Neural progenitor cell (in vitro differentiated cells): Measurements from ENCODE around the gene DAZ3. TPM values are rescaled to one million over a fixed set of nuclear protein-coding genes. Genes with fewer than 3 reads are reported as not detected.
"Not testable (repeated sequence)": the region's sequence is repeated elsewhere in the genome, so short reads cannot be mapped to it uniquely, and the experiment has no call there.

Source experiments
- DNase-seq: peaks from one replicate; pipeline ENCODE4 v3.0.0-alpha.2; 2016; ENCODE audit warnings: low spot score
- H2AFZ ChIP-seq: fragments of 200-600 bp; sonication (generic); replicated peaks from 2 replicates; pipeline ENCODE4 v1.6.1; 2016; ENCODE audit warnings: antibody characterized with exemption
- H3F3A ChIP-seq: fragments of 200-600 bp; sonication (generic); 2 replicates; pipeline ENCODE4 v1.6.1; 2016; ENCODE audit warnings: antibody characterized with exemption, low read depth
- H3K27ac ChIP-seq: fragments of 200-600 bp; sonication (generic); 2 replicates; pipeline ENCODE4 v1.5.1; 2016; ENCODE audit warnings: mild to moderate bottlenecking
- H3K27me3 ChIP-seq: fragments of 200-600 bp; sonication (generic); 2 replicates; pipeline ENCODE4 v1.6.1; 2016; ENCODE audit warnings: mild to moderate bottlenecking, moderate library complexity
- H3K36me3 ChIP-seq: fragments of 200-600 bp; sonication (generic); 2 replicates; pipeline ENCODE4 v1.5.1; 2016
- H3K4me1 ChIP-seq: fragments of 200-600 bp; sonication (generic); 2 replicates; pipeline ENCODE4 v1.6.1; 2016; ENCODE audit warnings: mixed run types
- H3K4me2 ChIP-seq: fragments of 200-600 bp; sonication (generic); 2 replicates; pipeline ENCODE4 v1.6.1; 2016
- H3K4me3 ChIP-seq: fragments of 200-600 bp; sonication (generic); 2 replicates; pipeline ENCODE4 v1.5.1; 2016
- H3K79me2 ChIP-seq: fragments of 200-600 bp; sonication (generic); 2 replicates; pipeline ENCODE4 v1.6.1; 2016; ENCODE audit warnings: low read depth
- H3K9ac ChIP-seq: fragments of 200-600 bp; sonication (generic); 2 replicates; pipeline ENCODE4 v1.6.1; 2016
- H3K9me3 ChIP-seq: fragments of 200-600 bp; sonication (generic); 2 replicates; pipeline ENCODE4 v1.5.1; 2016; ENCODE audit warnings: low read depth
- H4K20me1 ChIP-seq: fragments of 200-600 bp; sonication (generic); 2 replicates; pipeline ENCODE4 v1.6.1; 2016; ENCODE audit warnings: low read depth
- H3K27ac Mint-ChIP-seq: 3 replicates; pipeline ENCODE4 v1.8.0; 2021; ENCODE audit warnings: mixed read lengths
- H3K27me3 Mint-ChIP-seq: 2 replicates; pipeline ENCODE4 v1.8.0; 2022; ENCODE audit warnings: low read depth, mild to moderate bottlenecking, inconsistent platforms, moderate library complexity, mixed read lengths; ENCODE audit not compliant: insufficient read depth
- H3K36me3 Mint-ChIP-seq: 3 replicates; pipeline ENCODE4 v1.8.0; 2021; ENCODE audit warnings: mixed read lengths
- H3K4me1 Mint-ChIP-seq: 3 replicates; pipeline ENCODE4 v1.8.0; 2021; ENCODE audit warnings: mixed read lengths
- H3K4me3 Mint-ChIP-seq: 3 replicates; pipeline ENCODE4 v1.8.0; 2021; ENCODE audit warnings: mild to moderate bottlenecking, moderate library complexity, mixed read lengths
- H3K9me3 Mint-ChIP-seq: 3 replicates; pipeline ENCODE4 v1.8.0; 2020; ENCODE audit warnings: mixed read lengths
- total RNA-seq: library from RNA; depleted of rRNA; stranded (reverse); fragments of >200 nt; gene quantifications from 2 replicates; pipeline ENCODE4 v1.2.3, GENCODE V29; 2015; ENCODE audit warnings: low replicate concordance

The DAZ3 gene, protein sequence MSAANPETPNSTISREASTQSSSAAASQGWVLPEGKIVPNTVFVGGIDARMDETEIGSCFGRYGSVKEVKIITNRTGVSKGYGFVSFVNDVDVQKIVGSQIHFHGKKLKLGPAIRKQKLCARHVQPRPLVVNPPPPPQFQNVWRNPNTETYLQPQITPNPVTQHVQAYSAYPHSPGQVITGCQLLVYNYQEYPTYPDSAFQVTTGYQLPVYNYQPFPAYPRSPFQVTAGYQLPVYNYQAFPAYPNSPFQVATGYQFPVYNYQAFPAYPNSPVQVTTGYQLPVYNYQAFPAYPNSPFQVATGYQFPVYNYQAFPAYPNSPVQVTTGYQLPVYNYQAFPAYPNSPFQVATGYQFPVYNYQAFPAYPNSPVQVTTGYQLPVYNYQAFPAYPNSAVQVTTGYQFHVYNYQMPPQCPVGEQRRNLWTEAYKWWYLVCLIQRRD
- total RNA-seq = not detected in 2 replicates

DNA sequence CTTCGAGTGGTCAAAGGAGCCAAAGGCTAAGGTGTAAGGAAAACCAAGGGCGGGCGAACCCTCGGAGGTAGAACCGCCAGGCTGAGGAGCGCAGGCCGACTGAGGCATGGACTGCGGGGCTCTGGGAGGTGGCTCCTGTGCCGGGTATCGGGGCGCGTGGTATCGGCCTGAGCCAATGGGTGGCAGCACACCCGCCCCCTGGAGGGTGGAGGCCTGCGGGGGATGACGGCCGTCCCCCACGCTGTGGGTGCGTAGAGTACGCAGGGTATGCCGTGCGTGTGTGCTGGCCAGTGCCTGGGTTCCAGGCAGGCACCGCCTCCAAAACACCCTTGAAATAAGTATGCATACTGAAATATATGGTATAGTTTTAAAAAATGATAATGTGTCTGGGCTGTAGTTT lies at the start of gene DAZ3:
TSS of gene DAZ3 (minus strand) at position 101 of the 400 bp plus-strand sequence. CDS start 208 bp downstream, outside the sequence.
- H3K27me3 ChIP-seq, H3K79me2 ChIP-seq, H3K4me3 Mint-ChIP-seq, H3F3A ChIP-seq, DNase-seq, H3K9me3 Mint-ChIP-seq, H3K4me3 ChIP-seq, H3K27ac Mint-ChIP-seq, H3K36me3 ChIP-seq, H3K4me1 Mint-ChIP-seq, H3K4me2 ChIP-seq, H3K36me3 Mint-ChIP-seq, H3K9me3 ChIP-seq, H3K27ac ChIP-seq, H3K9ac ChIP-seq, H4K20me1 ChIP-seq, H3K27me3 Mint-ChIP-seq, H2AFZ ChIP-seq, H3K4me1 ChIP-seq: not testable (repeated sequence)

DNA sequence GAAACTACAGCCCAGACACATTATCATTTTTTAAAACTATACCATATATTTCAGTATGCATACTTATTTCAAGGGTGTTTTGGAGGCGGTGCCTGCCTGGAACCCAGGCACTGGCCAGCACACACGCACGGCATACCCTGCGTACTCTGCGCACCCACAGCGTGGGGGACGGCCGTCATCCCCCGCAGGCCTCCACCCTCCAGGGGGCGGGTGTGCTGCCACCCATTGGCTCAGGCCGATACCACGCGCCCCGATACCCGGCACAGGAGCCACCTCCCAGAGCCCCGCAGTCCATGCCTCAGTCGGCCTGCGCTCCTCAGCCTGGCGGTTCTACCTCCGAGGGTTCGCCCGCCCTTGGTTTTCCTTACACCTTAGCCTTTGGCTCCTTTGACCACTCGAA lies 20.4 kb upstream of the DAZ3 start, which contains the start of gene DAZ4:
TSS of gene DAZ4 (plus strand) at position 301 of the 400 bp plus-strand sequence. CDS start 208 bp downstream, outside the sequence.
- H3K36me3 Mint-ChIP-seq, H2AFZ ChIP-seq, H3K79me2 ChIP-seq, H3F3A ChIP-seq, H3K9me3 Mint-ChIP-seq, H3K27me3 Mint-ChIP-seq, H3K4me3 Mint-ChIP-seq, H3K27me3 ChIP-seq, H3K4me1 Mint-ChIP-seq, H3K36me3 ChIP-seq, H3K27ac Mint-ChIP-seq, H4K20me1 ChIP-seq, H3K9me3 ChIP-seq, H3K9ac ChIP-seq, H3K27ac ChIP-seq, H3K4me1 ChIP-seq, H3K4me3 ChIP-seq, H3K4me2 ChIP-seq, DNase-seq: not testable (repeated sequence)

DNA sequence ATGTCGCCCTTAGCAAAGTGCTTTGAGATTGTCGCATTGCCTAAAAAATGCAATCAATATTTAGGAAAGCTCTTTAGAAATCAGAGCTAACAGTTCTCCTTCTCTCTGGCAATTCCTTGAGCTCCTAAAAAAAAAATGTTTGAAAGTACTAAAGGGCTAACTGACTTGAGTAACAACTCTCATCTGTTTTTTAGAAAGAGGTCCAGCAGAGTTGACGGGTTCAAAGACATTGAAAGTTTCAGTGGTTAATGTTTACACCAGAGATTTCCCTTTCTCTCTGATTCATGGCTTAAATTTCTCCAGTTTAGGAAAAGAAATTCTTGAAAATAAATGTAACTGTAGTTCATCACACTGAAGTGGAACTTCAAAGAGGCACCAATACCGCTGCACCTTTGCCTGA lies 11.9 kb upstream of the DAZ3 start:
- not testable (repeated sequence) for H3F3A ChIP-seq, H3K9ac ChIP-seq, H3K4me2 ChIP-seq, H3K27me3 ChIP-seq, H3K27ac Mint-ChIP-seq, H3K79me2 ChIP-seq, H4K20me1 ChIP-seq, DNase-seq, H2AFZ ChIP-seq, H3K27me3 Mint-ChIP-seq, H3K9me3 Mint-ChIP-seq, H3K4me1 ChIP-seq, H3K36me3 Mint-ChIP-seq, H3K27ac ChIP-seq, H3K4me1 Mint-ChIP-seq, H3K4me3 ChIP-seq, H3K4me3 Mint-ChIP-seq, H3K9me3 ChIP-seq, H3K36me3 ChIP-seq

DNA sequence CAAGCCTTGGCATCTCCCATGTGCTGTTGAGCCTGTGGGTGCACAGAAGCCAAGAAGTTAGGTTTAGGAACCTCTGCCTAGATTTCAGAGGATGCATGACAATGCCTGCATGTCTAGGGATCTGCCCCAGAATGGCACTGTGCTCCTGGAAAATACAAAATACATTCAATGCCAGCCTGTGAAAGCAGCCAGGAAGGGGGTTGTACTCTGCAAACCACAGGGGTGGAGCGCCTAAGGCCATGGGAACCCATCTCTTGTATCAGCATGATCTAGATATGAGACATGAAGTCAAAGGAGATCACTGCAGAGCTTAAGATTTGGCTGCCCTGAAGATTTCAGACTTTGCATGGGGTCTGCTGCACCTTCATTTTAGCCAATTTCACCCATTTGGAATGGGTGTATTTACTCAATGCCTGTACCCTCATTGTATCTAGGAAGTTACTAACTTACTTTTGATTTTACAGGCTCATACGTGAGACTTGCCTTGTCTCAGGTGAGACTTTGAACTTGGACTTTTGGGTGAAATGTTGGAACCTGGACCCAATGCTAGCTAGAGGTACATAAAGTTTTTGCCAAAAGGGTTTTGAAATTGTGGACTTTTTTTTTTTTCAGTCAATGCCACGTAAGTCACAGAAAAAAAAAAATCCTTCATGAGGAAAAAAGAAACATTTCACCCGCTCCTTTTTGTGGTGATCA lies 11.1 kb upstream of the DAZ3 start:
- H3K27ac Mint-ChIP-seq, H3K27ac ChIP-seq, H3K27me3 Mint-ChIP-seq, H3K27me3 ChIP-seq, H3K4me3 Mint-ChIP-seq, H4K20me1 ChIP-seq, H3K9ac ChIP-seq, H3K36me3 Mint-ChIP-seq, H3F3A ChIP-seq, H3K79me2 ChIP-seq, H3K36me3 ChIP-seq, H3K9me3 Mint-ChIP-seq, H3K4me2 ChIP-seq, DNase-seq, H3K4me1 Mint-ChIP-seq, H2AFZ ChIP-seq, H3K9me3 ChIP-seq, H3K4me3 ChIP-seq, H3K4me1 ChIP-seq: not testable (repeated sequence)

DNA sequence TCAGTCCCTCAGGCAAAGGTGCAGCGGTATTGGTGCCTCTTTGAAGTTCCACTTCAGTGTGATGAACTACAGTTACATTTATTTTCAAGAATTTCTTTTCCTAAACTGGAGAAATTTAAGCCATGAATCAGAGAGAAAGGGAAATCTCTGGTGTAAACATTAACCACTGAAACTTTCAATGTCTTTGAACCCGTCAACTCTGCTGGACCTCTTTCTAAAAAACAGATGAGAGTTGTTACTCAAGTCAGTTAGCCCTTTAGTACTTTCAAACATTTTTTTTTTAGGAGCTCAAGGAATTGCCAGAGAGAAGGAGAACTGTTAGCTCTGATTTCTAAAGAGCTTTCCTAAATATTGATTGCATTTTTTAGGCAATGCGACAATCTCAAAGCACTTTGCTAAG lies 8.6 kb upstream of the DAZ3 start:
- not testable (repeated sequence) for H3K4me1 Mint-ChIP-seq

More for the DNA sequence above, 8.6 kb upstream of the DAZ3 start:
- not testable (repeated sequence) for DNase-seq, H3K9me3 Mint-ChIP-seq, H3K9ac ChIP-seq, H3K27me3 ChIP-seq, H3K4me3 ChIP-seq, H3K4me2 ChIP-seq, H4K20me1 ChIP-seq, H3K4me1 ChIP-seq, H3K79me2 ChIP-seq, H3K27me3 Mint-ChIP-seq, H2AFZ ChIP-seq, H3K27ac Mint-ChIP-seq, H3K9me3 ChIP-seq, H3K36me3 ChIP-seq, H3K27ac ChIP-seq, H3K36me3 Mint-ChIP-seq, H3K4me3 Mint-ChIP-seq, H3F3A ChIP-seq

Other genes starting within 250 kb of the DAZ3 start
- not detected in 2 replicates for gene BPY2B, start 195.4 kb downstream of the DAZ3 start, total RNA-seq
- gene DAZ4, start 20.5 kb upstream of the DAZ3 start, total RNA-seq = not detected in 2 replicates
- not detected in 2 replicates for gene BPY2C, start 238.7 kb upstream of the DAZ3 start, total RNA-seq